HEK293 (cell line): ENCODE measurements around the gene GCNT4.
A peak's percentile ranks its signal among the peaks of the same experiment; 100 is the strongest.

Experiments
- CTCF ChIA-PET: fragments of 350-600 bp; formaldehyde crosslinking; extraction: SDS; loops from one replicate; lab custom pipeline; 2021; ENCODE audit warnings: antibody characterized with exemption; lab: Yijun Ruan, JAX
- POLR2A ChIA-PET: fragments of 300-600 bp; formaldehyde crosslinking; extraction: SDS; loops from one replicate; lab custom pipeline; 2020; ENCODE audit warnings: antibody characterized with exemption, inconsistent platforms; lab: Yijun Ruan, JAX
- H3K27ac ChIP-seq: fragments of 200-500 bp; sonication (Bioruptor generic); 2 replicates; pipeline ENCODE4 v1.5.1; 2014; ENCODE audit warnings: low read depth, low read length, control low read depth, inconsistent platforms; ENCODE audit errors: extremely low read depth
- H3K36me3 ChIP-seq, 2 experiments: fragments of 200-500 bp in 1 of 2; sonication (Bioruptor generic) in 1 of 2; 1 replicate in 1 of 2; 2 replicates in 1 of 2; pipeline ENCODE4 v1.5.1; 2014 to 2017; ENCODE audit warnings: inconsistent platforms in 2 of 2, low read length in 2 of 2; ENCODE audit not compliant: control insufficient read depth in 2 of 2, insufficient read depth in 1 of 2
- H3K4me1 ChIP-seq: fragments of 200-500 bp; sonication (Bioruptor generic); 2 replicates; pipeline ENCODE4 v1.5.1; 2014; ENCODE audit warnings: mild to moderate bottlenecking, low read length, inconsistent platforms; ENCODE audit not compliant: control insufficient read depth, insufficient read depth
- H3K4me3 ChIP-seq: 2 replicates; pipeline ENCODE4 v1.5.1; 2011; ENCODE audit warnings: low read depth, mild to moderate bottlenecking, control low read depth, low read length, moderate library complexity
- H3K9me3 ChIP-seq: fragments of 200-500 bp; sonication (Bioruptor generic); 2 replicates; pipeline ENCODE4 v1.5.1; 2014; ENCODE audit warnings: low read depth, low read length, inconsistent platforms; ENCODE audit not compliant: control insufficient read depth, insufficient read depth
- BCL6B ChIP-seq: fragments of 450-650 bp; formaldehyde crosslinking; IDR thresholded peaks from 2 replicates; pipeline ENCODE4 v1.5.1; 2017; ENCODE audit warnings: missing biosample characterization, missing genetic modification characterization
- CTCF ChIP-seq: fragments of 450-650 bp; formaldehyde crosslinking; IDR thresholded peaks from 2 replicates; pipeline ENCODE4 v1.5.1; 2016; ENCODE audit warnings: missing biosample characterization, missing genetic modification characterization
- GLIS2 ChIP-seq: fragments of 450-650 bp; formaldehyde crosslinking; IDR thresholded peaks from 2 replicates; pipeline ENCODE4 v1.5.1; 2016; ENCODE audit warnings: missing biosample characterization, missing genetic modification characterization
- KLF1 ChIP-seq: fragments of 450-650 bp; formaldehyde crosslinking; IDR thresholded peaks from 2 replicates; pipeline ENCODE4 v1.5.1; 2016; ENCODE audit warnings: missing biosample characterization, missing genetic modification characterization
- KLF16 ChIP-seq: fragments of 450-650 bp; formaldehyde crosslinking; IDR thresholded peaks from 2 replicates; pipeline ENCODE4 v1.5.1; 2017; ENCODE audit warnings: missing biosample characterization, missing genetic modification characterization
- SP2 ChIP-seq: fragments of 450-650 bp; formaldehyde crosslinking; IDR thresholded peaks from 2 replicates; pipeline ENCODE4 v1.5.1; 2016; ENCODE audit warnings: missing biosample characterization, missing genetic modification characterization
- YY2 ChIP-seq: fragments of 450-650 bp; formaldehyde crosslinking; IDR thresholded peaks from 2 replicates; pipeline ENCODE4 v1.5.1; 2016; ENCODE audit warnings: missing biosample characterization, missing genetic modification characterization
- ZBTB11 ChIP-seq: fragments of 450-650 bp; formaldehyde crosslinking; conservative IDR thresholded peaks from 2 replicates; pipeline ENCODE4 v1.5.1; 2016; ENCODE audit warnings: low read depth, missing biosample characterization, missing genetic modification characterization
- ZNF211 ChIP-seq: fragments of 450-650 bp; formaldehyde crosslinking; IDR thresholded peaks from 2 replicates; pipeline ENCODE4 v1.5.1; 2016; ENCODE audit warnings: low read depth, missing biosample characterization, missing genetic modification characterization
- ZNF596 ChIP-seq: fragments of 450-650 bp; IDR thresholded peaks from 2 replicates; pipeline ENCODE4 v1.5.0; 2018; ENCODE audit warnings: missing biosample characterization, mild to moderate bottlenecking, missing genetic modification characterization, moderate library complexity
- ZNF621 ChIP-seq: fragments of 450-650 bp; formaldehyde crosslinking; IDR thresholded peaks from 2 replicates; pipeline ENCODE4 v1.5.1; 2017; ENCODE audit warnings: missing biosample characterization, missing genetic modification characterization
- ZNF701 ChIP-seq: fragments of 450-650 bp; formaldehyde crosslinking; IDR thresholded peaks from 2 replicates; pipeline ENCODE4 v1.5.1; 2016; ENCODE audit warnings: missing biosample characterization, missing genetic modification characterization
- ZNF76 ChIP-seq: fragments of 450-650 bp; formaldehyde crosslinking; IDR thresholded peaks from 2 replicates; pipeline ENCODE4; 2016; ENCODE audit warnings: low read depth, missing biosample characterization, missing genetic modification characterization, borderline replicate concordance
- ZNF776 ChIP-seq: fragments of 450-650 bp; formaldehyde crosslinking; IDR thresholded peaks from 2 replicates; pipeline ENCODE4 v1.5.0; 2017; ENCODE audit warnings: missing biosample characterization, missing genetic modification characterization, borderline replicate concordance
- ZNF785 ChIP-seq: fragments of 450-650 bp; formaldehyde crosslinking; IDR thresholded peaks from 2 replicates; pipeline ENCODE4 v1.5.1; 2016; ENCODE audit warnings: missing biosample characterization, missing genetic modification characterization
- ZNF791 ChIP-seq: fragments of 450-650 bp; formaldehyde crosslinking; IDR thresholded peaks from 2 replicates; pipeline ENCODE4 v1.5.1; 2016; ENCODE audit warnings: missing biosample characterization, missing genetic modification characterization
- ZSCAN30 ChIP-seq: fragments of 450-650 bp; IDR thresholded peaks from 2 replicates; pipeline ENCODE4 v1.5.1; 2018; ENCODE audit warnings: missing biosample characterization, mild to moderate bottlenecking, missing genetic modification characterization, moderate library complexity
- ZSCAN5A ChIP-seq: fragments of 450-650 bp; formaldehyde crosslinking; IDR thresholded peaks from 2 replicates; pipeline ENCODE4 v1.5.1; 2016; ENCODE audit warnings: missing biosample characterization, missing genetic modification characterization

Gene GCNT4

GRCh38 chr5:75053054-75053303, 621 bp upstream of the GCNT4 start:
- Histone ChIP-seq H3K27ac (peak overlapping the region; percentile 53; the same call in 1 of the 2 replicates), H3K4me1 (peaks cover 7% of the 10 kb centered on the region), H3K36me3 (no peaks in the 10 kb centered on the region), H3K9me3 (no peaks in the 10 kb centered on the region), H3K4me3 (peak overlapping the region; percentile 67)
- POLR2A ChIA-PET: interaction anchor here (1.4 kb wide), 1 partner anchor 184 kb away, joined by 4 read pairs; the partner anchor contains the start of gene ANKRD31
- CTCF ChIA-PET: interaction anchor here (1.2 kb wide), 1 partner anchor 184 kb away, joined by 3 read pairs; the partner anchor contains the start of gene ANKRD31
- no peak for TF ChIP-seq ZNF785
- no peak for TF ChIP-seq ZNF621 (tag by site-specific recombination)
- TF ChIP-seq ZSCAN30 (tag by site-specific recombination): 0 out of 2 replicates have a peak, but pooled peaks have one; percentile 0
- TF ChIP-seq ZNF596 (tag by site-specific recombination): peak; percentile 15; the same call in 1 of the 2 replicates

- Histone ChIP-seq H3K27ac (no peak overlapping the region), H3K4me3 (no peak overlapping the region), H3K36me3 (peaks cover 0 to under 1% of the 10 kb centered on the region in 2 experiments; a peak in 1 of 3 replicates), H3K9me3 (no peaks in the 10 kb centered on the region), H3K4me1 (peaks cover 7% of the 10 kb centered on the region)
- TF ChIP-seq ZNF791 (tag by site-specific recombination) (no peak), ZBTB11 (no peak), ZSCAN5A (tag by site-specific recombination) (no peak), YY2 (tag by site-specific recombination) (no peak), BCL6B (tag by site-specific recombination) (peak; percentile 47), ZNF701 (no peak), SP2 (tag by site-specific recombination) (no peak)
- POLR2A ChIA-PET: no interaction called here
- CTCF ChIA-PET: interaction anchor here (0.6 to 1.2 kb wide), 4 partner anchors 136 to 343 kb away, joined by 3 to 5 read pairs (median 4); no protein-coding TSS in a partner anchor
These were observed 1.1 kb downstream of the GCNT4 start for GRCh38 chr5:75051217-75051751.

- H3K27ac ChIP-seq: no peak overlapping the region
- ChIA-PET CTCF (interaction anchor here (0.5 to 2.5 kb wide), 36 partner anchors 9 to 778 kb away, joined by 3 to 16 read pairs (median 4); partner anchors contain the start of gene HMGCR), POLR2A (no interaction called here)
- H3K4me3 ChIP-seq: no peak overlapping the region
- no peaks in the 10 kb centered on the region for H3K9me3 ChIP-seq
- TF ChIP-seq ZNF211 (tag by site-specific recombination) (no peak), CTCF (tag by site-specific recombination) (peak; percentile 48), GLIS2 (tag by site-specific recombination) (no peak), KLF1 (peak; percentile 64), ZNF76 (tag by site-specific recombination) (no peak), ZNF776 (tag by site-specific recombination) (no peak), KLF16 (tag by site-specific recombination) (no peak)
- peaks cover 7% of the 10 kb centered on the region for H3K4me1 ChIP-seq
- H3K36me3 ChIP-seq: peaks cover 0 to 4% of the 10 kb centered on the region in 2 experiments; a peak in 1 of 3 replicates
These were observed 1.9 kb downstream of the GCNT4 start for GRCh38 chr5:75050415-75050814.
